HepG2 (cell line): ENCODE measurements around the gene NUDT3. TPM values are rescaled to one million over a fixed set of nuclear protein-coding genes. Genes with fewer than 3 reads are reported as not detected.

ENCODE experiments used
- CCAR2 ChIP-seq: fragments of 200-400 bp; formaldehyde crosslinking; optimal IDR thresholded peaks from 2 replicates; pipeline ENCODE3; 2018; ENCODE audit warnings: low read depth, mild to moderate bottlenecking, low read length, moderate library complexity
- CSRNP1 ChIP-seq: sonication (generic); formaldehyde crosslinking; IDR thresholded peaks from 2 replicates; pipeline ENCODE4 v1.8.1; 2023; ENCODE audit warnings: mild to moderate bottlenecking, missing genetic modification reagents
- DBP ChIP-seq: sonication (generic); formaldehyde crosslinking; IDR thresholded peaks from 2 replicates; pipeline ENCODE4 v1.4.0; 2020; ENCODE audit warnings: missing genetic modification reagents; ENCODE audit errors: not compliant biosample characterization
- EEA1 ChIP-seq: sonication (generic); formaldehyde crosslinking; IDR thresholded peaks from 2 replicates; pipeline ENCODE4 v1.5.1; 2020; ENCODE audit warnings: mild to moderate bottlenecking, missing genetic modification reagents, borderline replicate concordance
- FOXM1 ChIP-seq: sonication (generic); formaldehyde crosslinking; IDR thresholded peaks from 2 replicates; pipeline ENCODE4 v1.5.0; 2020; ENCODE audit warnings: missing genetic modification reagents
- HIVEP1 ChIP-seq: sonication (generic); formaldehyde crosslinking; IDR thresholded peaks from 2 replicates; pipeline ENCODE4 v1.4.0; 2020; ENCODE audit warnings: mild to moderate bottlenecking, missing genetic modification reagents
- KAT7 ChIP-seq: IDR thresholded peaks from 2 replicates; pipeline ENCODE4 v1.6.1; 2018; ENCODE audit warnings: borderline replicate concordance, missing compliant biosample characterization
- KMT2A ChIP-seq: sonication (generic); formaldehyde crosslinking; IDR thresholded peaks from 2 replicates; pipeline ENCODE4 v1.4.0; 2020; ENCODE audit warnings: missing genetic modification reagents
- MIER2 ChIP-seq: IDR thresholded peaks from 2 replicates; pipeline ENCODE4 v1.6.1; 2016; ENCODE audit warnings: missing biosample characterization, missing genetic modification reagents
- NR2F1 ChIP-seq, 2 experiments: fragments of 450-650 bp in 1 of 2; formaldehyde crosslinking in 1 of 2; IDR thresholded peaks; 2 replicates each; pipeline versions ENCODE4 v1.5.0 to v1.6.1; 2016 to 2020; ENCODE audit warnings: mild to moderate bottlenecking in 1 of 2, missing compliant biosample characterization in 1 of 2, missing genetic modification reagents in 1 of 2, moderate library complexity in 1 of 2
- PLRG1 ChIP-seq: fragments of 450-650 bp; conservative IDR thresholded peaks from 2 replicates; pipeline ENCODE4 v1.6.1; 2016
- RBM22 ChIP-seq: fragments of 200-400 bp; formaldehyde crosslinking; optimal IDR thresholded peaks from 2 replicates; pipeline ENCODE3; 2017; ENCODE audit warnings: mild to moderate bottlenecking, low read length, moderate library complexity
- THAP9 ChIP-seq: sonication (generic); formaldehyde crosslinking; IDR thresholded peaks from 2 replicates; pipeline ENCODE4; 2020; ENCODE audit warnings: missing genetic modification reagents, mild to moderate bottlenecking, borderline replicate concordance
- ZBTB7B ChIP-seq: sonication (generic); formaldehyde crosslinking; IDR thresholded peaks from 2 replicates; pipeline ENCODE4 v1.4.0; 2020; ENCODE audit warnings: missing genetic modification reagents
- ZFP82 ChIP-seq: sonication (generic); formaldehyde crosslinking; IDR thresholded peaks from 2 replicates; pipeline ENCODE4 v1.5.1; 2020; ENCODE audit warnings: mild to moderate bottlenecking, missing genetic modification reagents, borderline replicate concordance
- ZNF224 ChIP-seq: sonication (generic); formaldehyde crosslinking; IDR thresholded peaks from 2 replicates; pipeline ENCODE4 v1.5.0; 2020; ENCODE audit warnings: mild to moderate bottlenecking, missing genetic modification reagents
- ZNF234 ChIP-seq: sonication (generic); formaldehyde crosslinking; conservative IDR thresholded peaks from 2 replicates; pipeline ENCODE4 v1.5.1; 2020; ENCODE audit warnings: mild to moderate bottlenecking, missing genetic modification reagents
- ZNF484 ChIP-seq: sonication (generic); formaldehyde crosslinking; IDR thresholded peaks from 2 replicates; pipeline ENCODE4 v1.5.1; 2020; ENCODE audit warnings: mild to moderate bottlenecking, low read depth, missing genetic modification reagents, borderline replicate concordance
- ZNF546 ChIP-seq: sonication (generic); formaldehyde crosslinking; conservative IDR thresholded peaks from 2 replicates; pipeline ENCODE4 v1.8.1; 2023; ENCODE audit warnings: mild to moderate bottlenecking, missing genetic modification reagents
- ZNF652 ChIP-seq: IDR thresholded peaks from 2 replicates; pipeline ENCODE4 v1.6.1; 2016; ENCODE audit warnings: low read depth, borderline replicate concordance
- ZSCAN12 ChIP-seq: sonication (generic); formaldehyde crosslinking; IDR thresholded peaks from 2 replicates; pipeline ENCODE4 v1.9.0; 2021; ENCODE audit warnings: mild to moderate bottlenecking, missing genetic modification reagents
- polyA plus RNA-seq, 8 experiments: library from polyadenylated mRNA; depleted of rRNA in 3 of 8; stranded (reverse) in 7 of 8; unstranded in 1 of 8; fragments of >200 nt; fragmentation: Illumina TruSeq in 4 of 8; extraction: Trizol in 4 of 8; gene quantifications; 2 replicates each; pipeline versions ENCODE4 v1.2.1 to v1.2.3, GENCODE V29; 2011 to 2016; ENCODE audit warnings: low read depth in 4 of 8, missing spikeins in 1 of 8, mixed read lengths in 1 of 8; ENCODE audit not compliant: insufficient read depth in 1 of 8
- total RNA-seq, 5 experiments: library from RNA; depleted of rRNA; stranded (reverse); fragments of >200 nt; fragmentation: Illumina TruSeq; extraction: Trizol; gene quantifications; 2 replicates each; pipeline ENCODE4 v1.2.3, GENCODE V29; 2016; ENCODE audit warnings: low read depth in 1 of 5
- TF ChIP-seq, protein P1 (sequence below): sonication (generic); formaldehyde crosslinking; IDR thresholded peaks from 2 replicates; pipeline ENCODE4 v1.9.0; 2021; ENCODE audit warnings: missing genetic modification reagents, borderline replicate concordance
- TF ChIP-seq, protein P2 (sequence below): IDR thresholded peaks from 2 replicates; pipeline ENCODE4 v1.6.1; 2016

The NUDT3 gene
- total and polyA plus RNA-seq, 2 of the 13 experiments (the other 11 are each of a cell fraction or from before 2014, with no cell fraction given) = 20.2 to 20.6 TPM

DNA sequence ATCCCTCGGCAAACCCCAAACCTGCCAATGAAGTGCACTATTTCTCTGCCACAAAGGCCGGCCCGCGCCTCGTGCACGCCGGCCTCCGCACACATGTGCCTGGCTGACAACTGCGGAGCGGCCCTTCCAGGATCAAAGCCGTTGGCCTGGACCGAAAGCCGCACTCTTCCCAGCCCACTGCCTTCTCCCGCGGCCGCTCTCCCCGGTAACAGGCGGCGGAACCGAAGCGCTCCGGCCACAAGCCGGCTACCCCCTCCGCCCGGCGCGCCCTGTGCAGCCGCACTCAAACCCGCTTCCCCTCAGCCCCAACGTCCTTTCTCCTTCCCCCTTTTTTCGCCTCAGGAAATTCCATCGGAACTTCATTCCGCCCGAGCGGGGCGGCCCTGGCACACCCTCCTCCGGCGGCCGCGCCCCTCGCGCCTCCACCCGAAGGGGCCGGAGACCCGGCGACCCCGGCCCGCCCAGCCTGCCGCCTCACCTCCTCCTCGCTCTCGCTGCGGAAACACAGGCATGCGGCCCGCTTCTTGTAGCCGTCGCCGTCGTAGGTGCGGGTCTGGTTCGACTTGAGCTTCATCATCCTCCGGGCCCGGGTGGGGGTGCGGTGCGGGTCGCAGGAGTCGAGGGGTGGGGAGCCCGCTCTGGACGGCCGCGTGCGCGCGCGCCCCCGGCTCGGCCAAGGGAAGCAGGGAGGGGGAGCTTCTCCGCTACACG lies 528 bp downstream of the NUDT3 start (continued):
- TF ChIP-seq KAT7 (CRISPR knock-in tag) (no peak; the same call in 1 of the 2 replicates), ZBTB7B (no peak), THAP9 (peak; percentile 63; the same call in 1 of the 2 replicates), NR2F1 (CRISPR knock-in tag; IDR thresholded peaks at IDR 0.05) (no peak), ZNF224 (no peak), ZNF546 (CRISPR knock-in tag) (no peak), ZNF484 (peak; percentile 27; the same call in 1 of the 2 replicates), EEA1 (CRISPR knock-in tag) (no peak), ZSCAN12 (peak; percentile 41), ZFP82 (CRISPR knock-in tag) (peak; percentile 71; the same call in 1 of the 2 replicates), KMT2A (CRISPR knock-in tag) (peak; percentile 68), RBM22 (no peak), MIER2 (CRISPR knock-in tag) (no peak), FOXM1 (CRISPR knock-in tag) (0 out of 2 replicates have a peak, but pooled peaks have one; percentile 19), PLRG1 (no peak), DBP (CRISPR knock-in tag) (peak; percentile 17), ZNF652 (CRISPR knock-in tag) (no peak), CSRNP1 (peak; percentile 44; the same call in 1 of the 2 replicates), HIVEP1 (CRISPR knock-in tag) (peak; percentile 62; the same call in 1 of the 2 replicates), CCAR2 (no peak), ZNF234 (no peak)
- TF ChIP-seq, protein P1, sequence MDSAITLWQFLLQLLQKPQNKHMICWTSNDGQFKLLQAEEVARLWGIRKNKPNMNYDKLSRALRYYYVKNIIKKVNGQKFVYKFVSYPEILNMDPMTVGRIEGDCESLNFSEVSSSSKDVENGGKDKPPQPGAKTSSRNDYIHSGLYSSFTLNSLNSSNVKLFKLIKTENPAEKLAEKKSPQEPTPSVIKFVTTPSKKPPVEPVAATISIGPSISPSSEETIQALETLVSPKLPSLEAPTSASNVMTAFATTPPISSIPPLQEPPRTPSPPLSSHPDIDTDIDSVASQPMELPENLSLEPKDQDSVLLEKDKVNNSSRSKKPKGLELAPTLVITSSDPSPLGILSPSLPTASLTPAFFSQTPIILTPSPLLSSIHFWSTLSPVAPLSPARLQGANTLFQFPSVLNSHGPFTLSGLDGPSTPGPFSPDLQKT = no peak
- TF ChIP-seq, protein P2, sequence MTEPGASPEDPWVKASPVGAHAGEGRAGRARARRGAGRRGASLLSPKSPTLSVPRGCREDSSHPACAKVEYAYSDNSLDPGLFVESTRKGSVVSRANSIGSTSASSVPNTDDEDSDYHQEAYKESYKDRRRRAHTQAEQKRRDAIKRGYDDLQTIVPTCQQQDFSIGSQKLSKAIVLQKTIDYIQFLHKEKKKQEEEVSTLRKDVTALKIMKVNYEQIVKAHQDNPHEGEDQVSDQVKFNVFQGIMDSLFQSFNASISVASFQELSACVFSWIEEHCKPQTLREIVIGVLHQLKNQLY = no peak
